ENCODE data around the gene HS6ST1.
A peak's percentile ranks its signal among the peaks of the same experiment; 100 is the strongest.

Gene HS6ST1

GRCh38 chr2:128316777-128317180 is 1.9 kb downstream of the HS6ST1 start:
- no peak for DNase-seq (ENCODE audit: extremely low read depth, low read depth)
- no peak for TF ChIP-seq CTCF (IDR thresholded peaks at IDR 0.05; ENCODE audit: low read depth, low read length, missing control alignments)
- peak overlapping the region; percentile 74 for H3K4me3 ChIP-seq (replicated peaks; ENCODE audit: low read depth, low read length)

DNA sequence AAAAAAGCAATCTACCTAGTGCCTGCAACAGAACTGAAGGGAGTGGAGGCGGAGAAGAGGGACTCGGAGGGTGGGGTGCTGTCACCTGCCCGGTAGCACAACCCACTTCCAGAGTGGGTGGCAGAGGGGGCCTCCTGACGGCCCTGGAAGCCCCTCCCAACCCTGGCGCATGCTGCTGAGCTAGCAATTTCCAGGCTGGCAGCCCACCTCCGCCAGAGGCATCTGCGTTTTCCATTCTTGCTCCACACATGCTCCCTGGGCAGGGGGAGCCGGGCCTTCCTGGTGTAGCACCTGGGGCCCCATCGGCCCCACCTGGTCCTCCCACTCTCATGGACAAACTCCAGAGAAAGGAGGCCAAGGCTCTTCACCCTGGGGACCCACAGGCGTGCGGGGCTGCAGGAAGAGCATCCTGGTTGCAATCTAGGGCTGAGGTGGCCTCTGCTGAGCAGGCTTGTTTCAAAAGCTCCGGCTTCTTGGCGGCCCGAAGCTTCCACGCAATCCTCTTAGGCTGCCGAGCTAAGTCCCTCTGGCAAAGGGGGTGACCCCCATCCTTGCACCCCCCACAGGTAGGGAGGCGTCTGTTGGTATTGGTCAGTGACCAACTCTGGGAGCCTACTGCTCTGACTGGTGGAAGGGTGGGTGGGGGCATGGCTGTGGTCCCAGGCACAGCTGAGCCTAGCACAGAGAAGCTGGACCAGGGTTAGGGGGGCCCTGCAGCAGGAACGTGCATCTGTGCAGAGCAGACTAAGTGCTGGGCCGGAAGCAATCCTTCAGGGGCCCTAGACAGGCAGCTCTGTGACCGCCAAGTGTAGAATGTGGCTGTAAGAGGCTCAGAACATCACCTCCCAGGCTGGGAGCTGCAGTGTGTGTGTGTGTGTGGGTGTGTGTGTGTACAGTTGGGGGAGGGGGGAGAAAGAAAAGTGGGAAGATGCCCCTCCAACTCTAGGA is 2.6 kb downstream of the HS6ST1 start:
- DNase-seq (ENCODE audit: extremely low read depth, low read depth): no peak
- H3K4me3 ChIP-seq (replicated peaks; ENCODE audit: low read depth, low read length): peak overlapping the region; percentile 74

GRCh38 chr2:128315122-128315828 is 3.4 kb downstream of the HS6ST1 start:
- TF ChIP-seq CTCF (IDR thresholded peaks at IDR 0.05; ENCODE audit: low read depth, low read length, missing control alignments): no peak
- no peak for DNase-seq (ENCODE audit: extremely low read depth, low read depth)
- no peak overlapping the region for H3K4me3 ChIP-seq (replicated peaks; ENCODE audit: low read depth, low read length)

More for the DNA sequence above, 2.6 kb downstream of the HS6ST1 start:
- no peak for TF ChIP-seq CTCF (IDR thresholded peaks at IDR 0.05; ENCODE audit: low read depth, low read length, missing control alignments)

DNA sequence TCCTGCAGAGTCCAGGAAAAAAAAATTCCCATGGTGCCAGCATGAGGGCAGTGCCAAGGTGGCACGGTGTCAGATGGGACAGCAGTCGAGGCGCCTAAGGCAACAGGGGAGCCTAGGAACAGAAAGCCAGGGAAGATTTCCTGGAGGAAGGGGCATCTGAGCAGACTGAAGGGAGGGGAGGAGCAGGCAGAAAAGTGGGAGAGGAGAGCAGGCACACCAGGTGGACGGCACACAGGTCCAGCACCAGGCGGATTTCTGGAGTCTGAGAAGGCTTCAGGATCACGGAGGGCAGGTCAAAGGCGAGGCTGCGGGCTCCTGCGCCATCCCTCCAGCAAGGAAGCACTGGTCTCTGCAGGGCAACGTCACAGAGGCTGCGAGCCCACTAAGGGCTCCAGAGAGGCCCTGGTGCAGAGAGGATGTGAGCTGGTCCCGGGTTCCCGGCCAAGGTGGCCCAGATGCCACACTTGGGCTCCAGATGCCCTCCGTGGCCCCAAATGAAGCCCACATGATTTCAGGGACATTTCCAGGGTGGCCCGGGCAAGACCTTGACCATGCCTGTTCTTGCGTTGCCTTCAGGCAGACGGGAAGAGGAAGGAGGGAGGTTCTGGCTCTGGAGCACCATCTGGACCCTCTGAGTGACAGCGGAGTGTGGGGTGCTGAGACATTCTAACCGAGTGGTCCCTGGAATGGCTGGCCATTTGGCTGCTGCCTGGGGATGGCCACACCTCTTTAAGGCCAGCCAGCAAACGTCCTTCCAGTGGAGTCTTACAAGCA is 4.1 kb downstream of the HS6ST1 start:
- no peak overlapping the region for H3K4me3 ChIP-seq (replicated peaks; ENCODE audit: low read depth, low read length)
- no peak for DNase-seq (ENCODE audit: extremely low read depth, low read depth)
- TF ChIP-seq CTCF (IDR thresholded peaks at IDR 0.05; ENCODE audit: low read depth, low read length, missing control alignments): no peak

GRCh38 chr2:128313931-128314347 is 4.7 kb downstream of the HS6ST1 start:
- DNase-seq (ENCODE audit: extremely low read depth, low read depth): no peak
- H3K4me3 ChIP-seq (replicated peaks; ENCODE audit: low read depth, low read length): no peak overlapping the region
- TF ChIP-seq CTCF (IDR thresholded peaks at IDR 0.05; ENCODE audit: low read depth, low read length, missing control alignments): no peak

- no peak overlapping the region for H3K4me3 ChIP-seq (replicated peaks; ENCODE audit: low read depth, low read length)
- peak; percentile 48 for TF ChIP-seq CTCF (IDR thresholded peaks at IDR 0.05; ENCODE audit: low read depth, low read length, missing control alignments)
- no peak for DNase-seq (ENCODE audit: extremely low read depth, low read depth)
Measured at GRCh38 chr2:128313091-128313836, 5.4 kb downstream of the HS6ST1 start.
